ENCODE measurements around the gene PRIM2. TPM values are rescaled to one million over a fixed set of nuclear protein-coding genes. Genes with fewer than 3 reads are reported as not detected.
"Not testable (repeated sequence)": the region's sequence is repeated elsewhere in the genome, so short reads cannot be mapped to it uniquely, and the experiment has no call there.

PRIM2 gene
- total and polyA plus RNA-seq, 2 of the 8 experiments (the other 6 are each of a cell fraction or from before 2014, with no cell fraction given) = 20.8 to 46.8 TPM

DNA sequence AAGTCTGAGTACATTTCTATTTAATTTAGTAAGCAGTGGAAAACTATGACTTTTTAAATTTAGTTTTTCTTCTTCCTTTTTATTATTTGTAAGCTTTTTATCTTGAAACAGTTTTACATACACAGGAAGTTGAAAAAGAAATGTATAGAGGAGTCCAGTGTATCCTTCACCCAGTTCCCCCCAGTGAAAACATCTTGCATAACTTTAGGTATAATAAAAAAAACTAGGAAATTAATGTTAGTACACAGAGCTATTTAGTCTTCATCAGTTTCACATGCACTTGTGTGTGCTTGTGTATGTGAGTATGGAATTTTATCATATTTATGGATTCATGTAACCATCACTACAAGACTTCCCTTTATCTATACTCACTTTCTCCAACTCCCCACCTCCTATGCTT is 162.8 kb downstream of the PRIM2 start:
- H3K79me2 ChIP-seq (ENCODE audit: control insufficient read depth in 1 of 2, insufficient read depth in 2 of 2, low read length in 2 of 2); H2BK5ac ChIP-seq (ENCODE audit: low read depth, low read length); H3K4me2 ChIP-seq (ENCODE audit: insufficient read depth in 1 of 2, low read depth in 2 of 2, low read length in 2 of 2); H2BK20ac ChIP-seq (ENCODE audit: low read length); H2AK5ac ChIP-seq (ENCODE audit: low read depth, low read length); H3K27ac ChIP-seq (ENCODE audit: low read depth, low read length); H3K23me2 ChIP-seq (ENCODE audit: low read depth, low read length); H3K14ac ChIP-seq (ENCODE audit: insufficient read length); H3K56ac ChIP-seq (replicated peaks; ENCODE audit: insufficient read length, low read depth, low read length); FAIRE-seq; H4K5ac ChIP-seq (ENCODE audit: insufficient read length, low read depth, low read length); H2AFZ ChIP-seq (ENCODE audit: low read length); H4K20me1 ChIP-seq (replicated peaks in 1 of 2; ENCODE audit: control insufficient read depth in 1 of 2, insufficient read depth in 2 of 2, low read length in 2 of 2); H3K27me3 ChIP-seq (replicated peaks in 1 of 4; ENCODE audit: control insufficient read depth in 3 of 4, extremely low read depth in 1 of 4, insufficient read depth in 3 of 4, low read length in 3 of 4); H4K8ac ChIP-seq (ENCODE audit: extremely low read depth, insufficient read depth, low read length); DNase-seq (ENCODE audit: low read depth in 1 of 2, low spot score in 2 of 2); H2BK15ac ChIP-seq (ENCODE audit: low read length); H4K91ac ChIP-seq (replicated peaks; ENCODE audit: insufficient read length, low read length); CTCF ChIA-PET (ENCODE audit: partially characterized antibody); H3K23ac ChIP-seq (ENCODE audit: insufficient read length); H3K4ac ChIP-seq (replicated peaks; ENCODE audit: insufficient read length, low read depth, low read length); H3K79me1 ChIP-seq (ENCODE audit: low read depth, low read length); H3K9ac ChIP-seq (replicated peaks in 1 of 4; ENCODE audit: extremely low read depth in 1 of 4, low read depth in 3 of 4, low read length in 3 of 4); H3K36me3 ChIP-seq (ENCODE audit: control insufficient read depth in 2 of 4, insufficient read depth in 4 of 4, low read length in 3 of 4); H3K9me3 ChIP-seq (ENCODE audit: insufficient read depth in 2 of 2, low read depth in 1 of 2, low read length in 1 of 2); POLR2A ChIA-PET (ENCODE audit: partially characterized antibody); H2BK120ac ChIP-seq (replicated peaks; ENCODE audit: low read depth, low read length); H2BK12ac ChIP-seq (ENCODE audit: low read depth, low read length); H3K4me3 ChIP-seq (ENCODE audit: extremely low read depth in 1 of 4, insufficient read depth in 2 of 4, low read depth in 3 of 4, low read length in 4 of 4); H3K18ac ChIP-seq (ENCODE audit: extremely low read depth, low read length); H3K4me1 ChIP-seq (replicated peaks in 1 of 4; ENCODE audit: control insufficient read depth in 3 of 4, insufficient read depth in 4 of 4, low read length in 3 of 4): not testable (repeated sequence)

- H4K5ac ChIP-seq (ENCODE audit: insufficient read length, low read depth, low read length); H2BK15ac ChIP-seq (ENCODE audit: low read length); CTCF ChIA-PET (ENCODE audit: partially characterized antibody); H3K23ac ChIP-seq (ENCODE audit: insufficient read length); H3K36me3 ChIP-seq (ENCODE audit: control insufficient read depth in 2 of 4, insufficient read depth in 4 of 4, low read length in 3 of 4); H3K9ac ChIP-seq (replicated peaks in 1 of 4; ENCODE audit: extremely low read depth in 1 of 4, low read depth in 3 of 4, low read length in 3 of 4); H3K79me1 ChIP-seq (ENCODE audit: low read depth, low read length); H2BK12ac ChIP-seq (ENCODE audit: low read depth, low read length); H4K91ac ChIP-seq (replicated peaks; ENCODE audit: insufficient read length, low read length); POLR2A ChIA-PET (ENCODE audit: partially characterized antibody); H2BK5ac ChIP-seq (ENCODE audit: low read depth, low read length); H2AK5ac ChIP-seq (ENCODE audit: low read depth, low read length); H2AFZ ChIP-seq (ENCODE audit: low read length); H3K27ac ChIP-seq (ENCODE audit: low read depth, low read length); H4K20me1 ChIP-seq (replicated peaks in 1 of 2; ENCODE audit: control insufficient read depth in 1 of 2, insufficient read depth in 2 of 2, low read length in 2 of 2); H3K23me2 ChIP-seq (ENCODE audit: low read depth, low read length); H3K56ac ChIP-seq (replicated peaks; ENCODE audit: insufficient read length, low read depth, low read length); FAIRE-seq; H2BK120ac ChIP-seq (replicated peaks; ENCODE audit: low read depth, low read length); H3K27me3 ChIP-seq (replicated peaks in 1 of 4; ENCODE audit: control insufficient read depth in 3 of 4, extremely low read depth in 1 of 4, insufficient read depth in 3 of 4, low read length in 3 of 4); H3K4me2 ChIP-seq (ENCODE audit: insufficient read depth in 1 of 2, low read depth in 2 of 2, low read length in 2 of 2); H2BK20ac ChIP-seq (ENCODE audit: low read length); H3K4me1 ChIP-seq (replicated peaks in 1 of 4; ENCODE audit: control insufficient read depth in 3 of 4, insufficient read depth in 4 of 4, low read length in 3 of 4); H3K14ac ChIP-seq (ENCODE audit: insufficient read length); H3K79me2 ChIP-seq (ENCODE audit: control insufficient read depth in 1 of 2, insufficient read depth in 2 of 2, low read length in 2 of 2); H3K9me3 ChIP-seq (ENCODE audit: insufficient read depth in 2 of 2, low read depth in 1 of 2, low read length in 1 of 2); H4K8ac ChIP-seq (ENCODE audit: extremely low read depth, insufficient read depth, low read length); H3K4me3 ChIP-seq (ENCODE audit: extremely low read depth in 1 of 4, insufficient read depth in 2 of 4, low read depth in 3 of 4, low read length in 4 of 4); DNase-seq (ENCODE audit: low read depth in 1 of 2, low spot score in 2 of 2); H3K4ac ChIP-seq (replicated peaks; ENCODE audit: insufficient read length, low read depth, low read length); H3K18ac ChIP-seq (ENCODE audit: extremely low read depth, low read length): not testable (repeated sequence)
- 88% methylated on average over 1 of the region's 1 CpG; no CpG with 5 or more reads in 1 of the 2 experiments for WGBS, 2 experiments (ENCODE audit: extremely low coverage in 1 of 2, insufficient coverage in 1 of 2, insufficient read length in 1 of 2, insufficient replicate concordance in 2 of 2, low coverage in 1 of 2, low lambda C conversion rate in 2 of 2, missing lambda C conversion rate in 1 of 2)
Measured at GRCh38 chr6:57481121-57481520, 163.7 kb downstream of the PRIM2 start.

Measured in H1 (cell line).